Gastrocnemius medialis (tissue), 4 donors: Measurements from ENCODE around the gene FDPS.

Source experiments
- POLR2A ChIP-seq, 2 donors: fragments of 450-650 bp; IDR thresholded peaks; one replicate each; pipeline ENCODE4 v1.6.1; 2017; ENCODE audit warnings: antibody characterized with exemption in 2 of 2, mild to moderate bottlenecking in 2 of 2, moderate library complexity in 2 of 2
- TF ChIP-seq, protein P1 (sequence below), 5 experiments: fragments of 450-650 bp in 3 of 5; fragments of 200-600 bp in 2 of 5; sonication (generic) in 2 of 5; IDR thresholded peaks in 4 of 5; conservative IDR thresholded peaks in 1 of 5; 1 replicate in 4 of 5; 2 replicates in 1 of 5; pipeline ENCODE4 v1.5.1; 2016 to 2019; ENCODE audit warnings: antibody characterized with exemption in 5 of 5, mild to moderate bottlenecking in 3 of 5, moderate library complexity in 3 of 5

DNA sequence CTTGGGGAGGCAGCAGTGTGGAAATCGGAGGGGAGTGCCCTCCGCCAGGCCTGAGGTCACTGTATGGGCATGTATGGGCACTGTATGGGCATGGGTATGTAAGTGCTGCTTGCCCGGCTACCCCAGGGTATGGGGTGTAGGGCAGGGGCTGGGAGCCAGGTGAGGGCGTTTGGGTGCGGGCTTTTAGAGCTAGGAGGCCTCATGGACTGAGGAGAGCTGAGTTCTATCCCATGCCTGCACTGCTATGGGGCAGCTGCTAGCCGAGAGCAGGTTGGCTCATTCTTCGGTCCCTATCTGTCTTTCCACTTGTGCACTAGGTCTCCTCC, 12.8 kb upstream of the FDPS start:
- TF ChIP-seq, protein P1, sequence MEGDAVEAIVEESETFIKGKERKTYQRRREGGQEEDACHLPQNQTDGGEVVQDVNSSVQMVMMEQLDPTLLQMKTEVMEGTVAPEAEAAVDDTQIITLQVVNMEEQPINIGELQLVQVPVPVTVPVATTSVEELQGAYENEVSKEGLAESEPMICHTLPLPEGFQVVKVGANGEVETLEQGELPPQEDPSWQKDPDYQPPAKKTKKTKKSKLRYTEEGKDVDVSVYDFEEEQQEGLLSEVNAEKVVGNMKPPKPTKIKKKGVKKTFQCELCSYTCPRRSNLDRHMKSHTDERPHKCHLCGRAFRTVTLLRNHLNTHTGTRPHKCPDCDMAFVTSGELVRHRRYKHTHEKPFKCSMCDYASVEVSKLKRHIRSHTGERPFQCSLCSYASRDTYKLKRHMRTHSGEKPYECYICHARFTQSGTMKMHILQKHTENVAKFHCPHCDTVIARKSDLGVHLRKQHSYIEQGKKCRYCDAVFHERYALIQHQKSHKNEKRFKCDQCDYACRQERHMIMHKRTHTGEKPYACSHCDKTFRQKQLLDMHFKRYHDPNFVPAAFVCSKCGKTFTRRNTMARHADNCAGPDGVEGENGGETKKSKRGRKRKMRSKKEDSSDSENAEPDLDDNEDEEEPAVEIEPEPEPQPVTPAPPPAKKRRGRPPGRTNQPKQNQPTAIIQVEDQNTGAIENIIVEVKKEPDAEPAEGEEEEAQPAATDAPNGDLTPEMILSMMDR (IDR thresholded peaks at IDR 0.05 in 4 of 5, conservative IDR thresholded peaks at IDR 0.05 in 1 of 5) = no peak
- TF ChIP-seq POLR2A (IDR thresholded peaks at IDR 0.05) = no peak
